GM19467 (cell line): ENCODE measurements around the gene SH3PXD2A.

Experiments
- ATAC-seq: cut with Tn5 transposase; IDR thresholded peaks from one replicate; pipeline ENCODE4 v1.9.1; 2021; ENCODE audit warnings: mild to moderate bottlenecking, moderate library complexity; ENCODE audit not compliant: unreplicated experiment

Gene SH3PXD2A

DNA sequence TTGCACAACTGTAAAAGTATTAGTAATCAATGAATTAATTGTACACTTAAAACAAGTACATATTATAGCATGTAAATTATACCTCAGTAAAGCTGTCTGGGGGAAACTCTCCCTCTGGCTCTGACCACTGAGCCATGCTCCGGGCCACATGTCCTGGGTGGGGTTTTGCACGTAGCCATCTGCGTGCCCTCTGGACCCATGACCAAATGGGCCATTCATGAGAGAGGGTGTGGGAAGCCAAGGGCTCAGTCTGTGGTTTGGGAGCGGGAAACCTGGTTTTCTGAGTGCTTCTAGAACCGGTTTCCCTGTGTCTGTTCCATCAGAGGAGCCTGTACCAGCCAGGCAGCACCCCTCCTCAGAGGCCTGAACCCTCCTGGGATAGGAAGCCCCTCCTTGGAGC, 143.2 kb downstream of the SH3PXD2A start:
- no peak for ATAC-seq

- ATAC-seq: no peak
These were observed 143.9 kb downstream of the SH3PXD2A start for GRCh38 chr10:103711351-103711994.

DNA sequence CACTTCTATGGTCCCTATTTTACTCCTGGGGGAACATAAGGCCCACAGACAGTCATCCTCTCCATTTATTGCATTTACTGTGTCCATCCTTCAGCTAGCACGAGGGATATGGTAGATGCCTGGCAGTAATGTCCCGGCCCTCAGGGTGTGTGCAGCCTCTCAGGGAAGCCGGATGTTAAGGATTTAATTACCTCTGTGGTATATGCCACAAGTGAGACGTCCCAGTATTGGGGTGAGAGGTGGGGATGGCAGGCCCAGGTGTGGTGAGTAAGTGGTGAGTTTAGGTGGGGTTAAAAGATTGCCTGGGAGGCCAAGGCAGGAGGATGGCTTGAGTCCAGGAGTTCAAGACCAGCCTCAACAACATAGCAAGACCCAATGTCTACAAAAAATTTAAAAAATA, 144.9 kb downstream of the SH3PXD2A start:
- no peak for ATAC-seq

- ATAC-seq: no peak
These were observed 145.9 kb downstream of the SH3PXD2A start for GRCh38 chr10:103709341-103709920.

DNA sequence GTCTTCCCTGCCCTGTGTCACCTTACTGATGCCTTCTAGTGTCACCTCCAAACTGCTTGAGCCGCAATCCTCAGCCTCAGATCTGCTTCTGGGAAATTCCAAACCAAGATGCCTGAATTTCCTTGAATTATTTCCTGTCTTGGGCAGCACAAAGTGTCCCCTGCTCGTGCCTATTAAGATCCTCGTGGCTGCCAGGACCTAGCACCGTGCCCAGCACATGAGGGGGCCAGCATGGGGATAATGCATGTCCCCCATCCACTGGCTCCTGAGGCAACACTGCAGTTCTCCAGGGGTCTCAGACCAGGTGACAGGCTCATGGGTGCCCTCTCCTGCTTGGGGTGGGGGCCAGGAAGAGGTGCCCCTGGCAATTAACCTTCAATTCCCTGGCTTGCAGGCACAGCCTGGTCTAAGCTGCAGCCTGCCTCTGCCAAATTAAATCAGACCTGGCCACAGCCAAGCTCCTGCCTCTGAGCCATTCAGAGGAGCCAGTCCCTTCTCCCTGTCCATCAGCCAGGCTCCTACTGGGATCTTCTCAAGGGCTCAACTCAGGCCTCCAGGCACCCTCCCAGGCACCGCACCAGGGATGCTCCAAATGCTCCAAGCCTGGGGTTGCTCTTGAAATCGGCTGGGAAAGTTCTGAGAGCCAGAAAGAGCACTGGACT, 146.6 kb downstream of the SH3PXD2A start:
- no peak for ATAC-seq

- no peak for ATAC-seq
These were observed 147.3 kb downstream of the SH3PXD2A start for GRCh38 chr10:103707956-103708626.

- no peak for ATAC-seq
These were observed 148.6 kb downstream of the SH3PXD2A start for GRCh38 chr10:103706762-103707161.

DNA sequence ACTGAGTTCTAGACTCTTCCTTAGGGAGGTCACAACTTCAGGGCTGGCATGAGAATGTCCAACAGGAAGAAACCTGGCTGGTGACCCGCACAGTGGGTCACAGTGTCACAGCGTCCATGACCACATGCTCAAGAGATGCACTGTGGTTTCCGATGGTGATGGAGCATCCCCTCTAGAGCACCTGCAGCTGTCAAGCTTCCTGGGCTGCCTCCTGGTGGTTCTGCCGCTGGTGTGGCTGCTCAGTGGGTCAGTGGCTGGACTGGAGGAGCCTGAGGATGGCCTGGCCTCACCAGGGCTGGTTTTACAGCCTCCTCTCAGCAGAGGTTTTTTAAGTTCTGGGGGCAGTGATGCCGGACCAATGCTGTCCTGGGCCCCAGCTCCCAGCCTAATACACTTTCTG, 149.3 kb downstream of the SH3PXD2A start:
- ATAC-seq: no peak

- ATAC-seq: no peak
These were observed 151.1 kb downstream of the SH3PXD2A start for GRCh38 chr10:103703941-103704919.

DNA sequence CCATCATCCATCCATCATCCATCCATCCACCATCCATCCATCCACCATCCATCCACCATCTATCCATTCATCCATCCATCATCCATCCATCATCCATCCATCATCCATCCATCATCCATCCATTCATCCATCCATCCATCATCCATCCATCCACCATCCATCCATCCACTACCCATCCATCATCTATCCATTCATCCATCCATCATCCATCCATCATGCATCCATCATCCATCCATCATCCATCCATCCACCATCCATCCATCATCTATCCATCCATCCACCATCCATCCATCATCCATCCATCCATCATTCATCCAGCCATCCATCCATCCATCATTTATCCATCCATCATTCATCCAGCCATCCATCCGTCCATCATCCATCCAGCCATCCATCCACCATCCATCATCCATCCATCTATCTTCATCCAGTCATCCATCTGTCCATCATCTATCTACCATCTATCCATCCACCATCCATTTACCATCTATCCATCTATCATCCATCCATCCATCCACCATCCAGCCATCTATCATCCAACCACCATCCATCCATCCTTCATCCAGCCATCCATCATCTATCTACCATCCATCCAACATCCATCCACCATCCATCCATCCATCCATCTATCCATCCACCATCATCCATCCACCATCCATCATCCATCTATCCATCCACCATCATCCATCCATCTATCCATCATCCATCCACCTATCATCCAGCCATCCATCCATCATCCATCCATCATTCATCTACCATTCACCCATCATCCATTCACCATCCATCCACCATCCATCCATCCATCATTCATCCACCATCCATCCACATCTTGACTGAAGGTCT, 153.8 kb downstream of the SH3PXD2A start:
- ATAC-seq: no peak

DNA sequence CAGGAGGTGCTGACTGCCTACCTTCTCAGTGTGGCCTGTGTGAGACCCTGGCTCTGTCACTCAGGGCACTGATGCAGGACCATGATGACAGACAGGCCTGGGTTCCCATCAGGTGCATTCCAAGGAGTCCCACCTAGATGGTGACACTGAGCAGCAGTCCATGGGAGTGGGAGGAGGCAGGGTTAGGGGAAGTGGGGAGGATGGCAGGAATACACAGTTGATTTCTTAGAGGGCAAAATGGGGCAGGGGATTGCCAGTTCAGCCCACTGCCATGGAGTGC, 155.0 kb downstream of the SH3PXD2A start:
- ATAC-seq: no peak

DNA sequence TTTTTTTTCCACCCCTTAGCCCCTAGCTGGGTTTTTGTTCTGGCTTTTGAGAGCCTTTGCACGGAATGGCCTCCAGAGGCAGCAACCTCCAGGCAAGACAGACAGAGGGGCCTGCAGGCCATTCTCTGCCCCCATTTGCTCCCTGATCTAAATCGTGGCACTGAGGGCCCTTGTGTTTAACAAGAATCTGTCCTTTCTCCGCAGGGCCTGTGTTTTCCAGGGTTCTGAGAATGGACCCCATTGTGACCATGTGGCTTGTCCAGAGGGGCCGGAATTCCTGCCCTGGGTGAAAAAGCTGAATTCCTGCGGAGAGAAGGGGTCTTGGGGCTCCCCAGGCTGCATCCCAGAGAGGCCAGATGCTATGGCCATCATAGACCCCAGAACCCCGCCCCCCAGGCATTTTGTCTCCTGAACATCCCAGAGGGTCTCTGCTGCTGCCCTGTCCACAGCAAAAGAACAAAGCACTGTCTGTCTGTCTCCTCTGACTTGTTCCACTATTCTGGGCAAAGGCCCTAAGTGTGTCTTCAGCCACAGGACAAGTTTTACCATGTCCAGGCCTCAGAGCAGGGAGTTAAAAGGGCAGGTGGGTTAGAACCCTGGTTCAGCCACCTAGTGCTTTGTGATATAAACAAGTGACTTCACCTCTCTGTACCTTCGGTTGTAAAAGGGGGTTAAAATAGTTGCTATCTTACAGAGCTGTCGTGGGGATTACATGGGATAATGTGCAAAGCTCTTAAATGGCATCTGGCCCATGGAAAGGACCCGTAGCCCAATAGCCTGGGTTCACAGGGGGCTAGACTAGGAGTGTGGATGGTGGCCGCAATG, 155.6 kb downstream of the SH3PXD2A start:
- ATAC-seq: no peak

DNA sequence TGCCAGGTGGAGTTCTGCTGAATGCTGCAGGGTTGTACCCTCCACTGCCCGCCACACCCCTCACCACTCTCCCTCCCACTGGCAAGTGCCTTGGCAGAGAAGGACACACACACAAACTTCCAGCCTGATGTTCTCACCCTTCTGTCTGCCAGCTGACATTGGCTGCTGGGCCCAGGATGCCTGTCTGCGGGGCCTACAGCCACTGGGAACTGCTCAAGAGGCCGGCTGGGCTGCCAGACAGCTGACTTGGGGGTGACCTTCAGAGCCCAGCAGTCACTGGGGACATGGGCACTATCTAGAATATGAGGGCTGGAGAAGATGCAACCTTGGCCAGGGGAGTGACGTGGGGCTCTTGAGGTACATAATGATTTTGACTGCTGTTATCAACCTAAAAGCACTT, 157.1 kb downstream of the SH3PXD2A start:
- no peak for ATAC-seq

- ATAC-seq: no peak
These were observed 157.6 kb downstream of the SH3PXD2A start for GRCh38 chr10:103697787-103698186.

DNA sequence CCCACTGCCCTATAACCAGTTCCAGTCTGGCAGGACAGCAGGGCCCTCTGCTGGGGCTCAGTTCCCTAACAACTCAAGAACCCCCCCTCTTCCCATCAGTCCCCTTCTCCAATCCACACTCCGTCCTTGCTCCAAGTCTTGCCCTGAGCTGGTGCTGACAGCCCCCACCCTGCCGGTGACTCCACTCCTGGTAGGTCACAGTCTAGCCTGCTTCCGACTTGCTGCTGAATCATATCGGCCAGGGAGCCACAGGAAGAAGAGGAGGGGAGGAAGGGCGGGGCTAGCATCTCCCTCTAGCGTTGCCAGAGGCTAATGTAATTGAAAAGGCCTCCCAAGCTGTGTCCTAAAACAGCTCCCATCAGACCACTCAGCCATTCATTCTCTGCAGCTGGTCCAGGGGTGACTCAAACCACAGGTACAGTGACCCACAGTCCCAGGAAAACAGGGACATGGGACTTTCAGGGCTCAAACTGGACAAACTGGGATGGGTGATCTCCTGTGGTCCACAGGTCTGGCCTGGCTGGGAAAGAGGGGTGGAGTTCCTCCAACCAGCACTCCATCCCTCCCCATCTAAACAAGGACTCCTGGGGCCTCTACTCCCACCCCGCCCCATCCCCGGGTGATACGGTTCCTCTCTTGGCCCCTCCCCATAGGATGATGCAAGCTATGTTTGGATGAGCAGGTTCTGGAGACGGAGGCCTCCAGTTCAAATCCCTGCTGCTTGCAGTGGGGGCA, 158.8 kb downstream of the SH3PXD2A start:
- no peak for ATAC-seq

DNA sequence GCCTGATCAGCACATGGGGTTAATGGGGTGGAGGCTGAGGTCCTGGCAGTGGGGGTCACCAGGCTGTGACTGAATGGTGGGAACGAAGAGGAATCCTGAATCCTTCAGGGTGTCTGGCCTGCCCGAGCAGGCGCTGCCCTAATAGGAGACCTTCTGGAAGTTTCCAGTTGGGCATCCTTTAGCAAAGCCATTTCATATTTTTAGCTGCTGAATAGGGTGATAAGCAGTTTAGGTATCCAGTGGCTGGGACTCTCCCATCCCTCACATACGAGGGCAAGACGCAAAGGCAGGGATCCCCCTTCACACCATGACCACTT, 159.3 kb downstream of the SH3PXD2A start:
- ATAC-seq: no peak

DNA sequence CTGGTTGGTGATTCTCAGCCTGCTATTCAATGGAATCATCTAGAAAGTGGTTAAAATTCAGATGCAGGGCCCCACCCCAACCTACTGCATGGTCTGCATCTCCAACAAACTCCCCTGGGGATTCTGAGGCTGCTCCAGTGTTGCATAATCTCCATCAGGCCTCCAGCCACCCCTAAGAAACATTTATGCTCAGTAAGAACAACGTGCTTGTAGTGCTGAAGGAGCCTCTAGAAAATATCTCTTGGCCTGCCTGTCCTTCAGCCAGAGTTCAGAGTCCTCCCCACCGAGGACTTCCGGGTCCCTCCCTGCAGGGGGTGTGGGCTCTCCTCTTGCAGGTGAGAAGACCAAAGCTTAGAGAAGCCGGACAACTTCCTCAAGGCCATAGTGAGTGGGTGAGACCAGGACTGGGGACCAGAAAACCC, 159.8 kb downstream of the SH3PXD2A start:
- ATAC-seq: no peak

- ATAC-seq: no peak
These were observed 161.6 kb downstream of the SH3PXD2A start for GRCh38 chr10:103693812-103694205.
